ENCODE results near the gene CSNK1A1. TPM values are rescaled to one million over a fixed set of nuclear protein-coding genes. Genes with fewer than 3 reads are reported as not detected.

Gene CSNK1A1
- total and polyA plus RNA-seq, 5 donors from 2014 or later: 134 to 234 (median 148) TPM

DNA sequence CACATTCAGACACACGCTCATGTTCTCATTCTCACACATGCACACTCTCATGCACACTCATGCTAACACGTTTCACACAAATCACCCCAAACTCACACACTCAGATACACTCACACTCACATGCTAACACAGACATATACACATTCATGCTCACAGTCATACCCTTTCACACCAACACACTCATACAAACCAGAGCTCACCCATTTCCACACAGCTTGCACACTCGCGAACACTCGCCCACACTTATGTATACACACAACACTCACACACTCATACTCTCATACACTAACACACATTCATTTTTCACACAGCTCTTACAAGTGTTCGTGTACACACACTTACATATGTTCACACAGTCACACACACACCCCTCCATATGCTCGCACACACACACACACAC lies 108.0 kb downstream of the CSNK1A1 start:
- peaks cover 0 to 8% (median 6%) of the 10 kb centered on the region in 4 donors for H3K4me1 Mint-ChIP-seq
- no peaks in the 10 kb centered on the region for H3K36me3 Mint-ChIP-seq
- H3K4me3 Mint-ChIP-seq: no peak overlapping the region
- ATAC-seq (ENCODE audit: low read depth in 2 of 2): no peak
- no peaks in the 10 kb centered on the region for H3K27me3 Mint-ChIP-seq
- Histone ChIP-seq H3K36me3 (ENCODE audit: control insufficient read depth, insufficient read depth, low read length) (no peaks in the 10 kb centered on the region), H3K27ac (ENCODE audit: insufficient read depth, low read length, poor library complexity, severe bottlenecking) (no peak overlapping the region), H3K4me3 (ENCODE audit: low read depth, low read length) (no peak overlapping the region), H3K4me1 (ENCODE audit: control insufficient read depth, insufficient read depth, low read length, poor library complexity, severe bottlenecking) (no peaks in the 10 kb centered on the region), H3K9me3 (ENCODE audit: control insufficient read depth in 2 of 2, low read length in 2 of 2) (no peaks in the 10 kb centered on the region), H3K27me3 (ENCODE audit: control insufficient read depth, insufficient read depth, low read length) (no peaks in the 10 kb centered on the region)
- no peak overlapping the region for H3K27ac Mint-ChIP-seq
- H3K9me3 Mint-ChIP-seq: peaks cover 0 to 2% (median 0%) of the 10 kb centered on the region in 7 donors
- DNase-seq: no peak

DNA sequence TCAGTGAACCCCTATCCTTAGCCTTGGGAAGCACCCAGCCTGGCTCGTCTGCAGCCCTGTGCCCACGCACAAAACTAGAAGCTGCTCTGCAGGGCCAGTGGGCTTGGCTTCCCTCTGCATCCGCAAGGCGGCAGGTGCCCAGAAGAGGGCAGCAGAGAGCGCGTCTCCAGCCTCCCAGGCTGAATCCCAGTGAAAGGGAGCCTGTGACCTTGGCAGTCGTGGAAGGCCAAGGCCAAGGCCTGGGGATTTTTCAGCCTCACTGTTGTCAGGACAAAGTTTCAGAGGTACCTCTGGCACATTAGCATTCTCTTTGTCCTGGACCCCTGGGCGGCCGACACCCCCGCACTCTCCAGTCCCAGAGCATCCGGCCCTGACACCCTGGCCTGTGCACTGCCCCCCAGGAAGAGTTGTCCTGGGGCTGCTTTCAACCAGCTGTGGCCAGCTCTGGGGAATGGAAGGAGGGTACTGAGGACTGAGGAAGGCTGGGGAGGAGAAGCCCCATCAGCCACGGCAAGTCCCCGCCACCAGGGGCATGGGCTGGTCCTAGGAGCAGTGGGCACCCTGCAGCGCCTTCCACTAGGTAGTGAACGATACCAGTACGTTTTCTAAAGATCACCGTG lies 108.6 kb downstream of the CSNK1A1 start:
- H3K27ac ChIP-seq (ENCODE audit: insufficient read depth, low read length, poor library complexity, severe bottlenecking): no peak overlapping the region
- H3K27me3 ChIP-seq (ENCODE audit: control insufficient read depth, insufficient read depth, low read length): no peaks in the 10 kb centered on the region
- no peak overlapping the region for H3K4me3 ChIP-seq (ENCODE audit: low read depth, low read length)
- Mint-ChIP-seq H3K27ac (no peak overlapping the region), H3K4me3 (no peak overlapping the region), H3K27me3 (no peaks in the 10 kb centered on the region), H3K9me3 (peaks cover 0 to 2% (median 0%) of the 10 kb centered on the region in 7 donors), H3K4me1 (peaks cover 0 to 8% (median 6%) of the 10 kb centered on the region in 4 donors), H3K36me3 (no peaks in the 10 kb centered on the region)
- no peaks in the 10 kb centered on the region for H3K36me3 ChIP-seq (ENCODE audit: control insufficient read depth, insufficient read depth, low read length)
- H3K4me1 ChIP-seq (ENCODE audit: control insufficient read depth, insufficient read depth, low read length, poor library complexity, severe bottlenecking): no peaks in the 10 kb centered on the region
- DNase-seq (peak; percentile 41 to 55 (median 53)), ATAC-seq (ENCODE audit: low read depth in 2 of 2) (peak; percentile 44 to 72)
- no peaks in the 10 kb centered on the region for H3K9me3 ChIP-seq (ENCODE audit: control insufficient read depth in 2 of 2, low read length in 2 of 2)

Other genes with a start within 250 kb of the CSNK1A1 start
- 25.9 TPM for gene GRPEL2, start 205.9 kb downstream of the CSNK1A1 start, total RNA-seq
- gene GRPEL2, start 205.9 kb downstream of the CSNK1A1 start, polyA plus RNA-seq: 10 to 100 TPM; 11.0 to 13.1 (median 11.4) TPM
- 39.7 TPM for gene PCYOX1L, start 193.4 kb downstream of the CSNK1A1 start, total RNA-seq
- gene PCYOX1L, start 193.4 kb downstream of the CSNK1A1 start, polyA plus RNA-seq: 10 to 100 TPM; 17.7 to 22.0 (median 19.3) TPM
- gene IL17B, start 172.1 kb downstream of the CSNK1A1 start, total RNA-seq: not detected
- not detected for gene IL17B, start 172.1 kb downstream of the CSNK1A1 start, polyA plus RNA-seq
- gene ARHGEF37, start 30.1 kb upstream of the CSNK1A1 start, total RNA-seq: 1.8 TPM
- gene ARHGEF37, start 30.1 kb upstream of the CSNK1A1 start, polyA plus RNA-seq: under 1 TPM in 3 of 4 donors, not detected in 1; 0.20 to 0.55 (median 0.45) TPM
- 5.4 TPM for gene PPARGC1B, start 178.9 kb upstream of the CSNK1A1 start, total RNA-seq
- under 1 TPM; 0.25 to 0.86 (median 0.56) TPM for gene PPARGC1B, start 178.9 kb upstream of the CSNK1A1 start, polyA plus RNA-seq